ENCODE data around the gene COL5A3.

DNA sequence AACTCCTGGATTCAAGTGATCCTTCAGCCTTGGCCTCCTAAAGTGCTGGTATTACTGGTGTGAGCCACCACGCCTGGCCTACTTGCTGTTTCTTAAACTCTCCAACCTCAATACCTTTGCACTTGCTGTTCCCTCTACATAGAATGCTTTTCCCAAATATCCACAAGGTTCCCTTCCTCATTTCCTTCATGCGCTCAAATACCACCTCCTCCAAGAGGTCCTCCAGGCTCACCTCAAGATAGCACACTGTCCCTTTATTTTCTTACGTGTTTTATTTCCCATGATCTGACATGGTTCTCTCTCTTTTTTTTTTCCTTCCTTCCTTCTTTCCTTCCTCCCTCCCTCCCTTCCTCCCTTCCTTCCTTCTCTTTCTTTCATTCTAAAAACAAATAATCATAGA is 16.4 kb upstream of the COL5A3 start:
- TF ChIP-seq ZNF384 (IDR thresholded peaks at IDR 0.05) = no peak
- TF ChIP-seq, protein P1, sequence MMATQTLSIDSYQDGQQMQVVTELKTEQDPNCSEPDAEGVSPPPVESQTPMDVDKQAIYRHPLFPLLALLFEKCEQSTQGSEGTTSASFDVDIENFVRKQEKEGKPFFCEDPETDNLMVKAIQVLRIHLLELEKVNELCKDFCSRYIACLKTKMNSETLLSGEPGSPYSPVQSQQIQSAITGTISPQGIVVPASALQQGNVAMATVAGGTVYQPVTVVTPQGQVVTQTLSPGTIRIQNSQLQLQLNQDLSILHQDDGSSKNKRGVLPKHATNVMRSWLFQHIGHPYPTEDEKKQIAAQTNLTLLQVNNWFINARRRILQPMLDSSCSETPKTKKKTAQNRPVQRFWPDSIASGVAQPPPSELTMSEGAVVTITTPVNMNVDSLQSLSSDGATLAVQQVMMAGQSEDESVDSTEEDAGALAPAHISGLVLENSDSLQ (IDR thresholded peaks at IDR 0.05) = no peak
